Activated CD8-positive, alpha-beta memory T cell treated with anti-CD3 and anti-CD28 coated beads for 48 hours (primary cell): Measurements from ENCODE around the gene VASH1.
A peak's percentile ranks its signal among the peaks of the same experiment; 100 is the strongest.

ENCODE experiments used
- DNase-seq, 3 experiments: peaks; one replicate each; pipeline ENCODE4 v3.0.0-alpha.2; 2020; ENCODE audit warnings: low read depth in 2 of 3, low spot score in 2 of 3

The VASH1 gene

DNA sequence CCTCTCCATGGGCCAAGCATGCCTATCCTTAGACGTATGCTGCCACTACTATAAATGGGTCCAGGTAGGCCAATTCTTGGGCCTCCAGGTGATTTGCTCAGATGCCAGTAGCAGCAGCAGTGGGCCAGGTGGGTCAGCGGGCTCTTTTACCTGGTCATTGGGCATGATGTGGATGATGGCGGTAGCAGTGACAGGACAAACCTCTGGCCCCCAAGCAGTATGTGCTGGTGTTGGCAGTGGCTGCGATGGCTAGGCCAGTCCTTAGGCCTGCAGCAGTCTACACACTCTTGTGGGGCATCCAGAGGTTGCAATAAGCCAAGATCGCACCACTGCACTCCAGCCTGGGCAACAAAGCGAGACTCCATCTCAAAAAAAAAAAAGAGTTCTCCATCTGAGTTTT lies 19.1 kb upstream of the VASH1 start:
- no peak for DNase-seq

GRCh38 chr14:76742966-76743365 lies 18.3 kb upstream of the VASH1 start:
- no peak for DNase-seq

- DNase-seq: no peak
Observed at GRCh38 chr14:76752744-76753143, 8.5 kb upstream of the VASH1 start.

DNA sequence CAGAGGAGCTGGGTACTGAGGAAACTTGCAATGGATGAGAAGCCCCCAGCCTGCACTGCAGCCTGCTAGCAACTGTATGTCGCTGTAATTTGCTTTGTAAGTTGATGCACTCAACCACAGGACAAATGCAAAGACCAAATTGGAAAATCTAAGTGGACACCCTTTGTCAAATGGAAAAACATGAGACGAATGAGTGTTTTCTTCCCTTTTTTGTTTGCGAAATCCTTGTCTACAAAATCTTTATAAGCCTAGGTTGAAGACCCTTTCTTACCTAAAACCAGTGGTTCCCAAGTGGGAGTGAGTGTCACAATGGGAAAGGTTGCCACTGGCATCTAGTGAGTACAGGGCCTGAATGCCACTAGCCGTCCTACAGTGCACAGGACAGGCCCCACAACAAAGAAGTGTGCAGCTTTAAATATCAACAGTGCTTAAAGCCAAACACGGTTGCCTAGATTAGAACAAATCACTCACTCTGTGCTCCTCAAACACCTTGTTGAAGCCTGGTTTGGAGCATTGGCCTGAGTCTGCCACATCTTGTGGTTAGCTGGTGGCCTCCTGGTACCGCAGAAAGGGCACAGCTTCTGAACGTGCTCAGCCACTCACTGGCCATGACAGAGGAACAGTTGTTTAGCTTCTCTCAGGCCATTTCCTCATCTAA lies 7.6 kb upstream of the VASH1 start:
- no peak for DNase-seq

DNA sequence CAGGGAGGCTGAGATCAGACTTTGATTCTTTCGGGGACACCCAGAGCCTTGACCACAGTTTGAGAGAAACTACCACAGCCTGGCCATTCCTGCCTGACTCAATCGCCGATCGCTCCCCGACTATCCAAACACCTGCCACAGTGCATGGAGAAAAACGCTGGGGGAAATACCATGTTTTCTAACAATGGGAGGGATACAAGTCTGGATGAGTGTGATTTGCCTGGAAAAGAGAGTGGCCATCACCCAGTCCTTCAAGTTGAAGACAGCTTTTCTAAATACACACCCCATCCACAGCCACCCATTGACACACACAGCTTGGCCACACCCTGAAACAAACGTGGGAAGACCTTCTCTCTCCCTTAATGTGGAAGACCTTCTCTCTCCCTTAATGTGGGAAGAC lies 6.7 kb upstream of the VASH1 start:
- no peak for DNase-seq

DNA sequence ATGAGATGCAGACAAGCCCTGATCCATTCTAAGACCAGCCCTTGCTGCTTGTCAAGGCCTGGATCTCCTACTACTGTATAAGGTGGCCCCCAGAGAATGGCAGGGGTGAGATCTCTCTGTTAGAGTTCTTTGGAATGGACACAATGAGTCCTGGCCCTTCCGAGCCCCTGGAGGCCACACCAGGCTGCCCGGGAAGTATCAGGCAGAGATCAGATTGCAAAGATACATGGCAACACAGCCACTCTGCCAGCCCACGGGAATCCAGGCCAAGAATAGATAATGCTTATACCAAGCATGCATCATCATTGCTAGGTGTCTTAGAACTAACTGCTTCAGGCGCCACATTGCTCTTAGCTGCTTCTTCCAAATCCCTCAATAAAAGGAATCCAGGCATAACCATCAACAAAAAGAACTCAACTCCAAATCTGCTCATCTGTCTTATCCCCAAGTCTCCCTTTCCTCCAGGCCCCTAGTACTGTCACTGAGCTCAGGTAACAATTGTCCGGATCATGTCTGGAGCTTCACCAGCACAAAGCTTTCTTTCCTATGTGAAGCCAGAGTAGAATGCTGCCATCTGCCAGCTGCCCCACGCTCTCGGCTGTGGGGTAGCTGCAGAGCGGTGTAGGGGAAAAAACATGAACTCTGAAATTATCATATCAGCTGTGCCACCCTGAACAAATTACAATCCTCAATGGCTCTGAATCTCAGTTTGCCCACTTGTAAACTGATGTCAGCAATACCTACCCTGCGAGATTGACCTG lies 5.5 kb upstream of the VASH1 start:
- DNase-seq: no peak

GRCh38 chr14:76756371-76756750 lies 4.9 kb upstream of the VASH1 start:
- DNase-seq: no peak

GRCh38 chr14:76759589-76759988 lies 1.7 kb upstream of the VASH1 start:
- no peak for DNase-seq

- no peak for DNase-seq
Observed at GRCh38 chr14:76760331-76761135, 735 bp upstream of the VASH1 start.

GRCh38 chr14:76761960-76762410 lies 717 bp downstream of the VASH1 start:
- no peak for DNase-seq

DNA sequence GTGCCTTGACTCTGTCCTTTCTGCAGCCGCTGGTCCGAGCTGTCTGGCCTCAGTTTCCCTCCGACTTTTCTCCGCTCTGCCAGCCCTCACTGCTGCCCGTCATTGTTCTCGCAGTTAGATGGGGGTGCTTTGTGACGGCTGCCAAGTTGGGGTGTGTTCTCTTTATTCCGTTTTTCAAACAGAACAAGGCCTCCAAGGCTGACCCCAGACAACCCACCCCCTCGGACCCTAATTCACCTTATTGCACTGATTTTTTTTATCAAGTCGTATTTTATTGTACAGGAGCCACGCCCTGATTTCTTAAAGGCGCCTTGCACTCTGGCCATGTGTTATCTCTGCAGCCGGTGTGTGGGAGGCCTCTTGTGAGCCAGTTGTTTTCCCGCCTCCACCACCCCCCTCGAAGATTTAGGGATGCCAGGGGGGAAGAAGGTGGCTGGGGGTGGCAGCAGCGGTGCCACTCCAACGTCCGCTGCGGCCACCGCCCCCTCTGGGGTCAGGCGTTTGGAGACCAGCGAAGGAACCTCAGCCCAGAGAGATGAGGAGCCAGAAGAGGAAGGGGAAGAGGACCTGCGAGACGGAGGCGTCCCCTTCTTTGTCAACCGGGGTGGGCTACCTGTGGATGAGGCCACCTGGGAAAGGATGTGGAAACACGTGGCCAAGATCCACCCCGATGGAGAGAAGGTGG lies 1.3 kb downstream of the VASH1 start:
- DNase-seq: no peak

- no peak for DNase-seq
Observed at GRCh38 chr14:76763096-76764041, 2.1 kb downstream of the VASH1 start.

DNA sequence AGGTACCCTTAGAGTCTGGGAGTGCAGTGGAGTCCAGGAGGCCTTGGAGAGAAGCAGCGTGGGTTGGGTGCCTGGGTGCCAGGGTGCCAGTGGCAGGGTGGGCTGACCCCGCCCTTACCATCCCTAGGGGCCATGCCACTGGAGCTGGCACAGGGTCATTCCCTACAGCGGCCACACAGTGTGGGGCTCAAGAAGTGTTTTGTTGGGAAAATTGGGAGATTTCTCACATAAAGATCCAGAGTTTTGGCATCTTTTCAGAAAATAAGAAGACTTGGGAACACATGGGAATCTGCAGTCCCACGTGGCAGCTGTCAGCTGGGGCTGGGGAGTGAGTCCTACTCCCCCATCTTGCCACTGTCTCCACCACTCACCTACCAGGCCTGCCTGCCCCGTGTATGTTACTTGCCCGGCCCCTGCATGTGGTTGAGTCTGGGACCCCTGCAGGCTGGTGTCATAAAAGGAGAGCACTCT lies 4.2 kb downstream of the VASH1 start:
- no peak for DNase-seq

DNA sequence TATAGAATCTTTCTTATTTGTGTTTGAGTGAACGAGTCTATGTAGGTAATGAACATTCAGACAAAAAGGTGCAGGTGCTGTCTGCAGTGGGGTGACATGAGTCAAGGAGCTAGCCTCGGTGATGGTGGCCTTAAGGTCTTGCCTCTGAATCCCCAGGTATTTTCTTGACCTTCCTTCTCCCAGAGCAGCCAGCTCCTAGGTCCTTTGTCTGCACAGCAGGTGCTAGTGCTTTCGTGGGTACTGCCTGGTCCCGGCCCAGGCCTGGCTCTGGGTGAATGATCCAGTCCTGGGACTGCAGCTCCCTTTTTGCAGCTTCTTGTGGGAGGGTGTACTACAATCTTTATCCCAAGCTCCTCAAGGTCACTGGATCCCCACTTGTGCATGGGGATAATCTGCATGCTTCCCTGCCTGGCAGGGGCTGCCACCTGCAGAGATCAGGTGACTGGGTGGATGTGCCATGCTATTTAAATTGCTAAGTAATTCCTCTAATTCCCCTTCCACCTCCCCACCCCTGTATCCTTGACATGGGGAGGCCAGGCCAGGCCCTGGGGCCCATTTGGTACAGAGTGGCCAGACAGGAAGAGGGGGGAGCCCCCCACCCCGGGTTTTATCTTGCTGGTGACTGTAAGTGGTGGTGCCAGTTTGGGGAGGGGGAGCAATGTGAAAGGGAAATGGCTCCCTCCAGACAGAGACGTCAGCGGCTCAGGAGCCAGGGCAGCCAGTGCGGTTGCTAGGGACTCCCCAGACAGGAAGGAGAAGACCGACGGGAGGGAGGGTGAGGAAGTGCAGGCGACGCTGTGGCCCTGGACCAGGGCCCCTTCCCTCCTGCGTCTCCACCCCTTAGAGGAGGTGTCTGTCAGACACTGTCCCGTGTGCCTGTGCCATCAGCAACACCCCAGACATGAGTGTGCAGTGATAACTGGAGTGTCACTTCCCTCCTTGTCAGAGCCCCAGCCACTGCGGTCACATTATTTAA lies 6.7 kb downstream of the VASH1 start:
- peak in 1 of 3 experiments; percentile 49 for DNase-seq

- no peak for DNase-seq
Observed at GRCh38 chr14:76768671-76769500, 7.6 kb downstream of the VASH1 start.

DNA sequence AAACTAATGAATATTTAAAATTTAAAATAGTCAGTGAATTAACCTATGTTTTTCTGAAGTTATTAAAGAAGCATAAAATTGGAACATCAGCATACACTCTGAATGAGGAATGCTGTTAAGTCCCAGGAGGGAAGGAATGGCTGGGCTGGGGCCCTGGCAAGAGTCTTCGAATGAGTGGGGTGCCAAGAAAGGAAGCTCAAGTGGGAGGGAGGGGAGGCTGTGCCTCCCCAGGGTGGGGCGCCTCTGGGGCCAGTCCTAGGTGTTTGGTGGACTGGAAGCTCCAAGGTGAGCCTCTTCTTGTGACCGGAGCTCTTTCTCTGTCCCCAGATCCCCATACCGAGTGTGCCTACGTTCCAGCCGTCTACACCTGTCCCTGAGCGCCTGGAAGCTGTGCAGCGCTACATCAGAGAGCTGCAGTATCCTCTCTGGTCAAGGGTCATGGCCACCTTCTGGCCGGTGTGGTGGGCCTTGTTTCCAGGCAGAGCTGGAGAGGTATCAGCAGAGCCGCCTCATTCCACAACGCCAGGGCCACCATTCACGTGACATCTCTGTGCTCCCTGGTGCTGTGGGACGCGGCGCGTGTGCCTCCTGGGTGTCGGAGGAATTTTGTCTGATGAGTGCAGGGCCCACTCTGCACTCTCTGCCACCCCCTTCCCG lies 8.5 kb downstream of the VASH1 start:
- DNase-seq: no peak
